T-helper 1 cell (primary cell): ENCODE measurements around the gene PTPRN2.
"Not testable (repeated sequence)": the region's sequence is repeated elsewhere in the genome, so short reads cannot be mapped to it uniquely, and the experiment has no call there.

Experiments used
- DNase-seq, 5 donors: peaks; one replicate each; pipeline ENCODE4 v3.0.0-alpha.2; 2012 to 2020

Gene PTPRN2

GRCh38 chr7:157730614-157731013, 857.0 kb downstream of the PTPRN2 start:
- no peak for DNase-seq

- no peak for DNase-seq
These were observed 858.1 kb downstream of the PTPRN2 start for GRCh38 chr7:157729566-157729965.

GRCh38 chr7:157727964-157728615, 859.5 kb downstream of the PTPRN2 start:
- no peak for DNase-seq

- no peak for DNase-seq
These were observed 860.9 kb downstream of the PTPRN2 start for GRCh38 chr7:157726764-157727163.

GRCh38 chr7:157725312-157725711, 862.3 kb downstream of the PTPRN2 start:
- not testable (repeated sequence) for DNase-seq

- no peak for DNase-seq
These were observed 864.4 kb downstream of the PTPRN2 start for GRCh38 chr7:157723205-157723604.

- no peak for DNase-seq
These were observed 865.2 kb downstream of the PTPRN2 start for GRCh38 chr7:157722137-157723060.

GRCh38 chr7:157721468-157722136, 866.0 kb downstream of the PTPRN2 start:
- DNase-seq, result no peak

- DNase-seq, result no peak
These were observed 867.6 kb downstream of the PTPRN2 start for GRCh38 chr7:157719705-157720655.

- DNase-seq, result no peak
These were observed 868.5 kb downstream of the PTPRN2 start for GRCh38 chr7:157719008-157719682.

GRCh38 chr7:157718303-157719007, 869.2 kb downstream of the PTPRN2 start:
- DNase-seq, result no peak

- DNase-seq, result no peak
These were observed 870.1 kb downstream of the PTPRN2 start for GRCh38 chr7:157717211-157718174.

GRCh38 chr7:157715938-157716280, 871.7 kb downstream of the PTPRN2 start:
- no peak for DNase-seq

GRCh38 chr7:157715071-157715937, 872.3 kb downstream of the PTPRN2 start:
- no peak for DNase-seq

- DNase-seq, result no peak
These were observed 873.2 kb downstream of the PTPRN2 start for GRCh38 chr7:157714166-157715070.

GRCh38 chr7:157713591-157713990, 874.0 kb downstream of the PTPRN2 start:
- DNase-seq, result no peak

- DNase-seq, result no peak
These were observed 874.9 kb downstream of the PTPRN2 start for GRCh38 chr7:157712666-157713235.
